Osteocyte (in vitro differentiated cells): ENCODE results near the gene EVI5L. TPM values are rescaled to one million over a fixed set of nuclear protein-coding genes. Genes with fewer than 3 reads are reported as not detected.

Experiments used
- DNase-seq: peaks from one replicate; pipeline ENCODE4 v3.0.0; 2021; ENCODE audit warnings: mixed read lengths; ENCODE audit not compliant: unreplicated experiment; ENCODE audit errors: extremely low spot score
- H3K27ac Mint-ChIP-seq: one replicate; pipeline ENCODE4 v1.8.0; 2021; ENCODE audit warnings: mild to moderate bottlenecking, mixed read lengths; ENCODE audit not compliant: unreplicated experiment
- H3K27me3 Mint-ChIP-seq: one replicate; pipeline ENCODE4 v1.8.0; 2021; ENCODE audit warnings: mixed read lengths; ENCODE audit not compliant: unreplicated experiment
- H3K36me3 Mint-ChIP-seq: one replicate; pipeline ENCODE4 v1.8.0; 2021; ENCODE audit warnings: mixed read lengths; ENCODE audit not compliant: unreplicated experiment
- H3K4me1 Mint-ChIP-seq: one replicate; pipeline ENCODE4 v1.8.0; 2021; ENCODE audit warnings: mixed read lengths; ENCODE audit not compliant: unreplicated experiment
- H3K4me3 Mint-ChIP-seq: one replicate; pipeline ENCODE4 v1.8.0; 2021; ENCODE audit warnings: mild to moderate bottlenecking, moderate library complexity, mixed read lengths; ENCODE audit not compliant: unreplicated experiment
- H3K9me3 Mint-ChIP-seq: one replicate; pipeline ENCODE4 v1.8.0; 2021; ENCODE audit warnings: mixed read lengths; ENCODE audit not compliant: unreplicated experiment
- total RNA-seq: library from RNA; stranded (reverse); gene quantifications from 2 replicates; pipeline ENCODE4 v1.2.1, GENCODE V29; 2021
- TF ChIP-seq, protein P1 (sequence below): fragments of 200-600 bp; sonication (generic); IDR thresholded peaks from 2 replicates; pipeline ENCODE4 v1.5.0; 2021; ENCODE audit warnings: antibody characterized with exemption, mild to moderate bottlenecking, moderate library complexity

Gene EVI5L
- total RNA-seq, 1 donor from 2014 or later = 27.6 TPM

DNA sequence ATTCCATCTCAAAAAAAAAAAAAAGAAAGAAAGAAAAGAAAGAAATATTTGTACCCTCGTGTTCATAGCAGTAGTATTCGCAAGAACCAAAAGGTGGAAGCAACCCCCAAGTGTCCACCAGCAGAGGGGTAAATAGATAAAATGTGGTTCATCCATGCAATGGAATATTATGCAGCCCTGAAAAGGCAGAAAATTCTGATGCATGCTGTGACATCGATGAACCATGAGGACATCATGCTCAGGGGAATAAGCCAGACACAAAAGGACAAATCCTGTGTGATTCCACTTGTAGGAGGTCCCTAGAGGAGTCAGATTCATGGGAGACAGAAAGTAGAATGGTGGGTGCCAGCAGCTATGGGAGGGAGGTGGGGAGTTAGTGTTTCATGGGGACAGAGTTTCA is 51.9 kb downstream of the EVI5L start:
- no peaks in the 10 kb centered on the region for H3K36me3 Mint-ChIP-seq
- H3K4me3 Mint-ChIP-seq = no peak overlapping the region
- no peaks in the 10 kb centered on the region for H3K27me3 Mint-ChIP-seq
- H3K27ac Mint-ChIP-seq = no peak overlapping the region
- H3K9me3 Mint-ChIP-seq = no peaks in the 10 kb centered on the region
- peaks cover 7% of the 10 kb centered on the region for H3K4me1 Mint-ChIP-seq
- no peak for DNase-seq
- TF ChIP-seq, protein P1, sequence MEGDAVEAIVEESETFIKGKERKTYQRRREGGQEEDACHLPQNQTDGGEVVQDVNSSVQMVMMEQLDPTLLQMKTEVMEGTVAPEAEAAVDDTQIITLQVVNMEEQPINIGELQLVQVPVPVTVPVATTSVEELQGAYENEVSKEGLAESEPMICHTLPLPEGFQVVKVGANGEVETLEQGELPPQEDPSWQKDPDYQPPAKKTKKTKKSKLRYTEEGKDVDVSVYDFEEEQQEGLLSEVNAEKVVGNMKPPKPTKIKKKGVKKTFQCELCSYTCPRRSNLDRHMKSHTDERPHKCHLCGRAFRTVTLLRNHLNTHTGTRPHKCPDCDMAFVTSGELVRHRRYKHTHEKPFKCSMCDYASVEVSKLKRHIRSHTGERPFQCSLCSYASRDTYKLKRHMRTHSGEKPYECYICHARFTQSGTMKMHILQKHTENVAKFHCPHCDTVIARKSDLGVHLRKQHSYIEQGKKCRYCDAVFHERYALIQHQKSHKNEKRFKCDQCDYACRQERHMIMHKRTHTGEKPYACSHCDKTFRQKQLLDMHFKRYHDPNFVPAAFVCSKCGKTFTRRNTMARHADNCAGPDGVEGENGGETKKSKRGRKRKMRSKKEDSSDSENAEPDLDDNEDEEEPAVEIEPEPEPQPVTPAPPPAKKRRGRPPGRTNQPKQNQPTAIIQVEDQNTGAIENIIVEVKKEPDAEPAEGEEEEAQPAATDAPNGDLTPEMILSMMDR = no peak

DNA sequence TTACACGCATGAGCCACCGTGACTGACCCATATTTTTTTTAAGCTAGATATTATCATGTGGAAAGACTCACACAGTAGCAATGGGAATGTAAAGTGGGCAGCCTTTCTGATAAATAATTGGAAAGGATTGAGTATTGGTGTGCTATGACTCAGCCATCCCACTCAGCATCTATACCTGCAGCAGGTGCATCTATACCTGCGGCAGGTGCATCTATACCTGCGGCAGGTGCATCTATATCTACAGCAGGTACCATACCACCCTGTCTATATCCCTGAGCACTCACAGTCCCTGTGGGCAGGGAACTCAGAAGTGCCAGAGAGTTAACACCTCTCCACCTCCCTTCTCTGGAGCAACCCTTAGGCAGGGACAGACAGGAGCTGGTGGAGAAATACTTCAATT is 53.1 kb downstream of the EVI5L start:
- H3K36me3 Mint-ChIP-seq = no peaks in the 10 kb centered on the region
- TF ChIP-seq, protein P1 = no peak
- no peak overlapping the region for H3K27ac Mint-ChIP-seq
- H3K4me3 Mint-ChIP-seq = no peak overlapping the region
- no peak for DNase-seq
- H3K9me3 Mint-ChIP-seq = no peaks in the 10 kb centered on the region
- H3K4me1 Mint-ChIP-seq = peaks cover 5% of the 10 kb centered on the region
- H3K27me3 Mint-ChIP-seq = no peaks in the 10 kb centered on the region

DNA sequence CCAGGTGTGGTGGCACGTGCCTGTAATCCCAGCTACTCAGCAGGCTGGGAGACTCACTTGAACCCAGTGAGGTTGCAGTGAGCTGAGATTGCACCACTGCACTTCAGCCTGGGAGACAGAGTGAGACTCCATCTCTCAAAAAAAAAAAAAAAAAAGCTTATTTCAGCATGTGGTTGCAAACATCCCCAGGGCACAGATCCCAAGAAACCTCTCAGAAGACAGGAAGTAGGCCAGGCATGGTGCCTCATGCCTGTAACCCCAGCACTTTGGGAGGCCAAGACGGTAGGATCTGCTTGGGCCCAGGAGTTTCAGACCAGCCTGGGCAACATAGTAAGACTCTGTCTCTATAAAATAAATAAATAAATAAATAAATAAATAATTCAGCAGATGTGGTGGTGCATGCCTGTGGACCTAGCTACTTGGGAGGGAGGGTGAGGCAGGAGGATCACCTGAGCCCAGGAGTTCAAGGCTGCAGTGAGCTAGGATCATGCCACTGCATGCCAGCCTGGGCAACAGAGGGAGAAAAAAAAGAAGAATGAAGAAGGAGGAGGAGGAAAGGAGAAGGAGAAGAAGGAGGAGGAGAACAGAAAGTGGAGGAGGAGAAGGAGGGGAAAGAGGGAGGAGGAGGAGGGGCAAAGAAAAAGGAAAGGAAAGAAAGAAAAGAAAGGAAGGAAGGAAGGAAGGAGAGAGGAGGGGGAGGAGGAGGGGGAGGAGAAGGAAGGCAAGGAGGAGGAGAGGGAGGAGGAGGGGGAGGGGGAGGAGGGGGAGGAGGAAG is 54.0 kb downstream of the EVI5L start:
- Mint-ChIP-seq H3K36me3 (no peaks in the 10 kb centered on the region), H3K4me3 (no peak overlapping the region)

DNA sequence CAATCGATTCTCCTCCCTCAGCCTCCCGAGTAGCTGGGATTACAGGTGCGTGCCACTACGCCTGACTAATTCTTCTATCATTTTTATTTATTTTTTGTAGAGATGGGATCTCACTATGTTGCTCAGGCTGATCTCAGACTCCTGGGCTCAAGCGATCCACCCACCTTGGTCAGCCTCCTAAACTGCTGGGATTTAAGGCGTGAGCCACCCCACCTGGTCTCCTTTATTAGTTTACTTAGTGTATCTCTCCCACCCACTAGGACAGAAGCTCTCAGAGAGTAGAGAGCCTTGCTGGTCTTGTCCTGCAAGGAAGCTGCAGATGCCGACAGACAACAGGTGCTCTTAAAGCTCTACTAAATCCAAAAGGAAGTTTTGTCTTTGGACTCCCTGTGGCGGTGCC is 55.8 kb downstream of the EVI5L start:
- Mint-ChIP-seq H3K4me3 (no peak overlapping the region), H3K36me3 (no peaks in the 10 kb centered on the region)
- DNase-seq = no peak

More for the DNA sequence above, 54.0 kb downstream of the EVI5L start:
- Mint-ChIP-seq H3K27me3 (no peaks in the 10 kb centered on the region), H3K4me1 (peaks cover 8% of the 10 kb centered on the region), H3K9me3 (no peaks in the 10 kb centered on the region), H3K27ac (no peak overlapping the region)
- TF ChIP-seq, protein P1 = no peak
- no peak for DNase-seq

More for the DNA sequence above, 55.8 kb downstream of the EVI5L start:
- TF ChIP-seq, protein P1 = no peak
- H3K9me3 Mint-ChIP-seq = no peaks in the 10 kb centered on the region
- H3K27ac Mint-ChIP-seq = no peak overlapping the region
- peaks cover 9% of the 10 kb centered on the region for H3K4me1 Mint-ChIP-seq
- no peaks in the 10 kb centered on the region for H3K27me3 Mint-ChIP-seq
